HT-29 (cell line): Measurements from ENCODE around the gene ACOXL. TPM values are rescaled to one million over a fixed set of nuclear protein-coding genes. Genes with fewer than 3 reads are reported as not detected.
"Not testable (repeated sequence)": the region's sequence is repeated elsewhere in the genome, so short reads cannot be mapped to it uniquely, and the experiment has no call there.

Source experiments
- DNase-seq: peaks from one replicate; pipeline ENCODE4 v3.0.0-alpha.2; 2015; ENCODE audit warnings: low spot score
- total RNA-seq: library from RNA; depleted of rRNA; stranded (reverse); fragments of >200 nt; shearing (Covaris generic); gene quantifications from 2 replicates; pipeline ENCODE4 v1.2.3, GENCODE V29; 2014; rRNA removed

The ACOXL gene
- total RNA-seq = 3.9 and 5.3 TPM in 2 replicates

- peak; percentile 41 for DNase-seq
These were observed at the start of gene ACOXL for GRCh38 chr2:110732422-110733413. ACOXL (plus strand) TSS chr2:110732573; CDS start chr2:110768390, 35,817 bp downstream.

- DNase-seq = no peak
These were observed 49.5 kb upstream of the ACOXL start for GRCh38 chr2:110682872-110683271.

- DNase-seq = not testable (repeated sequence)
These were observed 44.4 kb upstream of the ACOXL start for GRCh38 chr2:110687775-110688484.

- DNase-seq = no peak
These were observed 43.7 kb upstream of the ACOXL start for GRCh38 chr2:110688594-110689091.

GRCh38 chr2:110690083-110690965, 42.0 kb upstream of the ACOXL start:
- DNase-seq = no peak

- no peak for DNase-seq
These were observed 40.6 kb upstream of the ACOXL start for GRCh38 chr2:110691612-110692258.

- not testable (repeated sequence) for DNase-seq
These were observed 37.1 kb upstream of the ACOXL start for GRCh38 chr2:110695146-110695898.

- DNase-seq = not testable (repeated sequence)
These were observed 34.1 kb upstream of the ACOXL start for GRCh38 chr2:110698253-110698652.

- DNase-seq = no peak
These were observed 29.6 kb upstream of the ACOXL start for GRCh38 chr2:110702514-110703380.

GRCh38 chr2:110707386-110707965, 24.9 kb upstream of the ACOXL start:
- no peak for DNase-seq

GRCh38 chr2:110708455-110708854, 23.9 kb upstream of the ACOXL start:
- no peak for DNase-seq

- DNase-seq = no peak
These were observed 19.6 kb upstream of the ACOXL start for GRCh38 chr2:110712737-110713136.

- DNase-seq = peak; percentile 29
These were observed 18.6 kb upstream of the ACOXL start for GRCh38 chr2:110713513-110714362.

- no peak for DNase-seq
These were observed 17.7 kb upstream of the ACOXL start for GRCh38 chr2:110714452-110715224.

- DNase-seq = no peak
These were observed 15.3 kb upstream of the ACOXL start for GRCh38 chr2:110716959-110717645.

- no peak for DNase-seq
These were observed 14.6 kb upstream of the ACOXL start for GRCh38 chr2:110717734-110718133.
